GM15510 (cell line): ENCODE data around the gene TMEM132E.

Experiments used
- POLR2A ChIP-seq: IDR thresholded peaks from 3 replicates; pipeline ENCODE4 v1.6.1; 2011; ENCODE audit warnings: borderline replicate concordance; ENCODE audit not compliant: insufficient read length; ENCODE audit errors: extremely low read depth

Gene TMEM132E

GRCh38 chr17:34581446-34582184 is 2.2 kb downstream of the TMEM132E start:
- no peak for TF ChIP-seq POLR2A

DNA sequence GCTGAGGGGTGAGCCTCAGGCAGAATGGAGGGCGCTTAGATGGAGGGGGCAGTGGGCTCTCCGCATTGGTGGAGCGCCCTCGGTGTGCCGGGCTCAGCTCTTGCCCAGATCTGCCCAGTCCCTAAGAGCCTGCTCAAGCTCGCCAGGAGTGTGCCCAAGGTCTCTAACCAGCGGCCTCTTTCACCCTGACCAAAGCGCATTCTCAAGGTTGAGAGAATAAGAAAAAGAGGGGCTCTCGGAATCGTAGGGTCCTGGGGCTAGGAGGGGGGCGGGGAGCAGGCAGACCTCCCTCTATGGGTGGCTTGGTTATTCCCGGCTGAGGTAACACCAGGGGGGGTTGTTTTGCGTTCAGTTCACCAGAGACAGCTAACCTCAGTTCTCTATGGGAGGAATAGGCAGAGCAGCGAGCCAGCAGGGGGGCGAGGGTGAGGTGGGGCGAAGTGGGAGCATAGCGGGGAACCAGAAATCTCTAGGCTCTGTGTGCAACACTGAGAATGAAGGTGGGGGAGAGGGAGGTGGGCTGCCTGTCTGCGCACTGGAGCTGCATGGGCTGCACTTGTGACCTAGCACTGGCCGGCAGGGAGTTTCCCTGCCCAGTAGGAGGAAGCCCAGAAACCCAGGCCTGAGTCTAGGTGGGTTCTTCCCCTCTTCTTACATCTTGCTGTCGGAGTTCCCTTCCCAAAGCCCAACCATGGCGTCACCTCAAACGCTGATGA is 3.0 kb downstream of the TMEM132E start:
- TF ChIP-seq POLR2A = no peak

GRCh38 chr17:34582901-34583245 is 3.5 kb downstream of the TMEM132E start:
- no peak for TF ChIP-seq POLR2A

GRCh38 chr17:34584805-34585416 is 5.5 kb downstream of the TMEM132E start:
- TF ChIP-seq POLR2A = no peak

- TF ChIP-seq POLR2A = no peak
Observed at GRCh38 chr17:34586346-34586846, 7.0 kb downstream of the TMEM132E start.

GRCh38 chr17:34588266-34588665 is 8.9 kb downstream of the TMEM132E start:
- TF ChIP-seq POLR2A = no peak

DNA sequence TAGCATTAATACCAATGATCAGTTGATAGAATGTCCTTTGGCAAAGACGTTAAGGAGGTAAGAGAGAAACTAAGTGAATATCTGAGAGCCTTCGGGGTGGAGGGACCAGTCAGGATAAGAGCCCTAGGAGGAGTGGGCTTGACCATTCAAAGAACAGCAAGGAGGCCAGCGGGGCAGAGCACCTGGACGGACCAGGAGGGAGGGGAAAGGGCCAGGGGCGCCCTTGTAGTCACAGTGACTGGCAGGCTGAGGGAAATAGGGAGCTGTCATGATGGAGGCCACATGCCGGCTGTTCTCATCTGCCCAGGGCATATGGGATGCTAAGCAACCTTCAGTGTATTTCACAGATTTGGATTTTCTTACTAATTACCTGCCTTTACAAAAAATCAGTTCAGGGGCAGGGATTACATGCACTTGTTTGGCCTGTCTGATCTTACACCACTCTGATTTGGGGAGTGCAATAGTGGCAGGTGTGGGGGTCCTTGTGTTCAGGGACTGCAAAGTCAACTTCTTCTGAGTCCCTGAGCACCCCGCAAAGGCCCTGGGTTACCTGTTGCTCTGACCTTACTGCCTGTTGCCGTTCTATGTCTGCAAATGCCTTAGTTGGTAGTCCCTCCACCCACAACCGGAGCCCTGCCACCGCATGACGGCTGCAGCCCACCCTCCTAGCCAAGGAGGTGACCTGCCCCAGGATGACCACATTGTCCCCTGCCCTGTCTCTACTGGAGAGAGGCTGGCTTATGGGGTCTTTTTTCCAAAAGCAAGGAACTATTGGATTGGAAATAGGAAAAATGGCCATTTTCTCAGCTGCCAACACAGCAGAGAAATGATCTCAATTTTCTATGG is 10.0 kb downstream of the TMEM132E start:
- no peak for TF ChIP-seq POLR2A

GRCh38 chr17:34592002-34592401 is 12.6 kb downstream of the TMEM132E start:
- no peak for TF ChIP-seq POLR2A

- no peak for TF ChIP-seq POLR2A
Observed at GRCh38 chr17:34596920-34597319, 17.5 kb downstream of the TMEM132E start.

DNA sequence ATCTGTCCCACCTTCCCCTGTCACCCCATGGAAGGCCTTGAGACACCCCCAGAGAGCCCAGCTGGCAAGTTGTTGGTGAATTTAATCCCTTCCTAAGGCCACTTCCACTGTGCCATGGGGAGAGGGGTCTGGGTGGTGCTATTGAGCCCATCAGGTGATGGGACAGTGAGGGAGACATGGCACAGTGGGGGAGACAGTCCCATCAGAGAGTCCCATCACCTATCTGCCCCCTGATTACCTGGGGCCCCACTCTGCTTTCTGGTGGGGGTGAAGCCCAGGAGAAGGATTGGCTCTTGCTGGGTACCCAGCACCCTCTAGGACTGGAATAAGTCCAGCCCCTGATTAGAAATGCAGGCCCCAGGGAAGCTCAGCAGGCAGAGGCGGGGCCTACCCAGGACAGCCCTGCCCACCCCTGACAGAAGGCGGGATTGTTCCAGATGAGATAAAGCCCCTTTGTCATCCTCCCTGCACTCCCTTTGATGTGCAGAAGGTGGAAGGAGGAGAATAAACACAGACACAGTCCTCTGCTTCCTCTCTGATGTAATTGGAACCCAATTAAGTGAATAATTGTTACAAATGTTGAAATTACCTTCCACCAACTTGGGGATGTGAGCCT is 18.9 kb downstream of the TMEM132E start:
- TF ChIP-seq POLR2A = no peak

DNA sequence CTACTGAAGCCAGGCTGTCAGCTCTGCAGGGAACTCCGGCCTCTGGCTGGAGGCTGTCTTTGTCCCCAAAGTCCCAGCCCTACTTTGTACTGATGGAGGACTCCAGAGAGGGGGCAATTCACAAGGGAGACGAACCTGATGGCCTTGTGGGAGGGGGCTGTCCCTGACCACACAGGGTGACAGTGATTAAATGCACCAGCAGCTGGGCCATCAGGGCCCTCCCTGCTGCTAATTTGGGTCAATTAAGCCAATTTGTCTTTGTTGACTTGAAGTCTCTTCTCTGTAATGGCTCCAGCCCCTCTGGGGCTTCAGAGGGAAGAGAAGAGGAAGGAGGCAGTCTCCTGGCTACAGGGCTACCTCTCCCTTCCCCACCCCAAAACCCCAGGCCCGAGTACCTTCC is 22.0 kb downstream of the TMEM132E start:
- TF ChIP-seq POLR2A = no peak

GRCh38 chr17:34603974-34604373 is 24.6 kb downstream of the TMEM132E start:
- TF ChIP-seq POLR2A = no peak

DNA sequence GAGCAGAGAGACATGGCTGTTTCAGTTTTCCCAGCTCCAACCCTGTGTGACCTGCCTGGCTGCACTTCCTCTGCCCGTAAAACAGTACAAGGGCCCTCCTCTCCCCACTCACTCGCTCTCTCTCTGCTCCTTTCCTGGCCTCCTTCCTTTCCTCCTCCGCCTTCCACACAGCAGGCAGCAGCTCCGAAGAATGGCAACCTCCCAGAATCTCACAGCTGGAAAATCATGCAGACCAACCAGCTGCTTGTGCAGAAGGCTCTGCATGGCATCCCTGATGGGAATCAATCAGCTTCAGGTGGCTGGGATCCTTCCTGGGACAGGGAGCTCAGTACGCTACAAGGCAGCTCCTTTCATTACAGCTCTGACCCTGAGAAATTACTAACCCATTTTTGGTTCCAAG is 27.4 kb downstream of the TMEM132E start:
- no peak for TF ChIP-seq POLR2A

DNA sequence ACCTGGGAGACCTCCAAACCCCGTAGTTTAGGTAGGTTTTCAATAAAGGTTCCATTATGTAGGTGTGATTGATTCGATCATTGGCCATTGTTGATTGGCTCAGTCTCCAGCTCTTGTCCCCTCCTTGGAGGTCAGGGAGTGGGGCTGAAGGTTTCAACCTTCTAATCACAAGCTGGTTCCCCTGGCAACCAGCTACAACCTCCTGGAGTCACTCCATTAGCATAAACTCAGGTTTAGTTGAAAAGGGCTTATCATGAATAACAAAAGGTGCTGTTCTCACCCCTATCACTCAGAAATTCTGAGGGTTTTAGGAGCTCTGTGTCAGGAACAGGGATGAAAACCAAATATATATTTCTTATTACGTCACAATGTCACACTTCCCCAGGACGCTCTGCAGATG is 28.5 kb downstream of the TMEM132E start:
- TF ChIP-seq POLR2A = no peak
